Adrenal gland (tissue), 12 donors: Measurements from ENCODE around the gene RNF183. TPM values are rescaled to one million over a fixed set of nuclear protein-coding genes. Genes with fewer than 3 reads are reported as not detected.

Source experiments
- DNase-seq, 7 donors: peaks; one replicate each; pipeline ENCODE4 v3.0.0-alpha.2; 2019 to 2020
- H3K27ac ChIP-seq, 5 donors: fragments of 200-600 bp; sonication (generic) in 4 of 5; 1 replicate in 3 of 5; 2 replicates in 2 of 5; pipeline versions ENCODE4 v1.5.1 to v1.8.0; 2016 to 2020; ENCODE audit warnings: mild to moderate bottlenecking in 1 of 5
- H3K27me3 ChIP-seq: fragments of 200-600 bp; 2 replicates; pipeline ENCODE4 v1.8.0; 2021
- H3K36me3 ChIP-seq, 2 donors: fragments of 200-600 bp; replicated peaks in 1 of 2; 1 replicate in 1 of 2; 2 replicates in 1 of 2; pipeline versions ENCODE4 v1.5.1 to v1.8.0; 2018 to 2022
- H3K4me1 ChIP-seq, 2 donors: fragments of 200-600 bp; replicated peaks in 1 of 2; 1 replicate in 1 of 2; 2 replicates in 1 of 2; pipeline versions ENCODE4 v1.5.1 to v1.8.0; 2018 to 2021
- H3K4me3 ChIP-seq, 4 donors: fragments of 200-600 bp; sonication (generic) in 3 of 4; one replicate each; pipeline ENCODE4 v1.5.1; 2016 to 2018
- H3K9me3 ChIP-seq, 3 donors: fragments of 200-600 bp; sonication (generic) in 1 of 3; replicated peaks in 1 of 3; 1 replicate in 2 of 3; 2 replicates in 1 of 3; pipeline versions ENCODE4 v1.5.1 to v1.8.0; 2016 to 2021
- CTCF ChIP-seq, 6 experiments: fragments of 450-650 bp in 4 of 6; fragments of 200-600 bp in 2 of 6; sonication (generic) in 1 of 6; IDR thresholded peaks; 1 replicate in 5 of 6; 2 replicates in 1 of 6; pipeline versions ENCODE4 v1.5.1 to v1.8.0; 2016 to 2021; ENCODE audit warnings: antibody characterized with exemption in 6 of 6, mild to moderate bottlenecking in 2 of 6, moderate library complexity in 1 of 6
- POLR2A ChIP-seq, 2 donors: fragments of 450-650 bp; IDR thresholded peaks; one replicate each; pipeline ENCODE4 v1.6.1; 2017; ENCODE audit warnings: antibody characterized with exemption in 2 of 2, mild to moderate bottlenecking in 2 of 2, moderate library complexity in 1 of 2
- WGBS, 4 donors: extraction: QIAGEN DNeasy Blood & Tissue Kit in 2 of 4; methylation state at CpG; one replicate each; pipeline versions ENCODE4 v1.1.5 to v1.1.7; 2013 to 2017; 5-methylcytosine and 5-hydroxymethylcytosine counted together
- intact Hi-C, 2 donors: fragments of 100-400 bp; cut with DNase I; formaldehyde crosslinking; loops; one replicate each; pipeline versions ENCODE4 v1.14.1 to v1.15.0; 2022 to 2023
- polyA plus RNA-seq, 3 donors: library from polyadenylated mRNA; stranded (reverse); fragments of 200-250 nt in 2 of 3; fragments of 350-450 nt in 1 of 3; fragmentation: Illumina TruSeq in 1 of 3; extraction: RNeasy Lipid Tissue Mini Kit (QIAGEN cat#74804) in 1 of 3; gene quantifications; one replicate each; pipeline ENCODE4 v1.2.3, GENCODE V29; 2013 to 2014
- total RNA-seq, 9 donors: library from RNA; depleted of rRNA in 4 of 9; stranded (reverse); fragments of >200 nt in 4 of 9; fragments of 120-200 nt in 1 of 9; fragmentation: NEBNext Ultra II Directional in 1 of 9; extraction: Animal tissue kit (Norgen Biotek cat#: 25700) in 1 of 9; gene quantifications; one replicate each; pipeline versions ENCODE4 v1.1.0 to v1.2.4, GENCODE V29; 2013 to 2023
- donor health status: healthy with polysubstance abuse.
- donor health status: Bipolar disorder and iron deficiency.
- donor health status: DM: yes; HTN: yes; CAD: no.
- donor health status: DM: no; HTN: no; CAD: no.
- donor health status: DM: no; HTN: no; CAD: no.
- donor health status: DM: yes; HTN: yes; CAD: no.

RNF183 gene
- total and polyA plus RNA-seq, 12 donors, result 0.11 to 0.48 (median 0.26) TPM; not detected in 8

DNA sequence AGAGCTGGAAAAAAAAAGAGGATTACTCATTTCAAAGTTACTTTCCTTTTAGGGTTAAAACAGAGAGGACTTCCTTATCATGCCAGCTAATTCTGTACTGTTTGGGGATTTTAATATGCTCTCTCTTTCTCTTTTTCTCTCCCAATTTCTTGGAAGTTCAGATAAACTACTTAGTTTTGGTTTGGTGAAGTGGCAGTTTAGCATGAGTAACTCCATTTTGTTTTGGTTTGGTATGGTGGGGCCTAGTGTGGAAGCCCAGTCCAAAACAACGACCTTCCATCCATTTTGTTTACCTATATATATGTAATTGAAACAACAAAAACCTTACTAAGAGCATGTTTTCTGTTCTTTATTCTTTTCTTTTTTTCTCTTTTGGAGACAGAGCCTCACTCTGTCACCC, 42.5 kb upstream of the RNF183 start:
- Histone ChIP-seq H3K27ac (no peak overlapping the region), H3K4me3 (no peak overlapping the region), H3K36me3 (no peaks in the 10 kb centered on the region), H3K4me1 (peaks cover 0 to 14% of the 10 kb centered on the region in 2 donors), H3K9me3 (no peaks in the 10 kb centered on the region), H3K27me3 (no peaks in the 10 kb centered on the region)
- 32 to 39% (median 34%) methylated on average over 1 of the region's 1 CpG for WGBS, 4 donors
- TF ChIP-seq CTCF (IDR thresholded peaks at IDR 0.05) (no peak), POLR2A (IDR thresholded peaks at IDR 0.05) (no peak)
- DNase-seq, result no peak
- intact Hi-C loops, result no loop called here

- WGBS, 4 donors, result 76 to 86% (median 78%) methylated on average over 2 of the region's 2 CpGs
Measured at GRCh38 chr9:113345190-113345589, 42.0 kb upstream of the RNF183 start.

GRCh38 chr9:113343732-113344231, 40.6 kb upstream of the RNF183 start:
- H3K36me3 ChIP-seq, result no peaks in the 10 kb centered on the region
- peak; percentile 81 to 97 (median 92) for DNase-seq
- no peaks in the 10 kb centered on the region for H3K9me3 ChIP-seq
- peak overlapping the region in 4 of 5 donors; percentile 34 to 81 (median 64) for H3K27ac ChIP-seq
- peaks cover 6 to 17% of the 10 kb centered on the region in 2 donors for H3K4me1 ChIP-seq
- WGBS, 4 donors, result 33 to 76% (median 56%) methylated on average over 1 of the region's 1 CpG
- H3K27me3 ChIP-seq, result no peaks in the 10 kb centered on the region
- TF ChIP-seq POLR2A (IDR thresholded peaks at IDR 0.05), result peak in 1 of 2 donors; percentile 23
- no peak for TF ChIP-seq CTCF (IDR thresholded peaks at IDR 0.05)
- intact Hi-C loops, result no loop called here
- no peak overlapping the region for H3K4me3 ChIP-seq

More at GRCh38 chr9:113345190-113345589, 42.0 kb upstream of the RNF183 start:
- no peaks in the 10 kb centered on the region for H3K27me3 ChIP-seq
- TF ChIP-seq CTCF (IDR thresholded peaks at IDR 0.05) (no peak), POLR2A (IDR thresholded peaks at IDR 0.05) (no peak)
- no peaks in the 10 kb centered on the region for H3K36me3 ChIP-seq
- H3K4me3 ChIP-seq, result no peak overlapping the region
- H3K9me3 ChIP-seq, result no peaks in the 10 kb centered on the region
- intact Hi-C loops, result no loop called here
- no peak overlapping the region for H3K27ac ChIP-seq
- H3K4me1 ChIP-seq, result peaks cover 0 to 12% of the 10 kb centered on the region in 2 donors
- DNase-seq, result peak in 1 of 7 donors; percentile 11

DNA sequence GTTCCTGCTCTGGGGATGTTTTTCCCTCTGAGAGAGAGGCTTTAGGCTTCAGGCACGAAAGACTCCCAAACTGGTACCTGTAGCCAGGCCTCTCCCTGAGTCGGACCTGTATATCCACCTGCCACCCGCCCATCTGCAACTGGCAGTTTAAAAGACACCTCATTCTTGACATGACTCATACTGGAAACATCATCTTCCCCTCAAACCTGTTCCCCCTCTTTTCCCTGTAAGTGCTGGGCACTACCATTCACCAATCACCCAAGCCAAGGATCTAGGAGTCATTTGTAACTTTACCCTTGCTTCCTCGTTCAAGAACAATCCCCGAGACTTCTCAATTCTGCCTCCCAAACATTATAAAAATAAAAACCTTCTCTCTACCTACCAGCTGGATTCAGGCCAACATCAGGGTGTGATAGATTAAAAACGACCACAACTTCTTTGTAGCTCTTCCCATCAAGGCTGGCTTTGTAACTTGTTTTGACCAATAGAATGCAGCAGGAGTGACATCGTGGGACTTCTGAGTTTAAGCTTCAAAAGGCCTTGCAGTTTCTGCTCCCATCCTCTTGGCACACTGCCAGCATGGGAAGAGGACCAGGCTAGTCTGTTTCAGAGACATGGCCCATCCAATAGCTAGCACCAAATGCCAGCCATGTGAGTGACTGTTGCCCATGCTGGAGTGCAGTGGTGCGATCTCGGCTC, 38.7 kb upstream of the RNF183 start:
- intact Hi-C loops, result no loop called here
- TF ChIP-seq CTCF (IDR thresholded peaks at IDR 0.05) (no peak), POLR2A (IDR thresholded peaks at IDR 0.05) (no peak)
- DNase-seq, result peak in 2 of 7 donors; percentile 46 to 56
- Histone ChIP-seq H3K27ac (no peak overlapping the region), H3K27me3 (no peaks in the 10 kb centered on the region), H3K9me3 (no peaks in the 10 kb centered on the region), H3K36me3 (no peaks in the 10 kb centered on the region), H3K4me3 (no peak overlapping the region), H3K4me1 (peaks cover 6 to 18% of the 10 kb centered on the region in 2 donors)
- 65 to 75% (median 68%) methylated on average over 9 of the region's 9 CpGs for WGBS, 4 donors
